Measurements from ENCODE around the gene ARHGAP4. TPM values are rescaled to one million over a fixed set of nuclear protein-coding genes. Genes with fewer than 3 reads are reported as not detected.

ARHGAP4 gene
- total and polyA plus RNA-seq, 4 donors, result 34.2 to 114 (median 80.4) TPM

DNA sequence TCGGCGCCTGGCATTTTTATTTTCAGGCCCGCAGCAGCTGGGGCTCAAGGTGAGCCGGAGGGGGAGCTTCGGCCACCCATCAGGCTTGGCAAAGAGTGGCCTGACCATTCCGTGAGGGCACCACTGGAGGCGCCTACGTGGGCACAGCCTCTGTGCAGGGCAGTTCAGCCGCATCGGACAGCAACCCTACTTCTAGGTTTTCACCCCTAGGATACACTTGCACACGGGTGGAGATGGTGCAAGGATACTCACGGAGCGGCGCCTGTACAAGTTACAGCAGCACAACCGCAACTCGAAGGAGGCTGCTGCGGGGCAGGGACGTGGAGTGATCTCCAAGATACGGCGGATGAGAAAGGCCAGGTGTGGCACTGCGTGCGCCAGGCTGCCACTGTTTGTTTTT, 34.7 kb upstream of the ARHGAP4 start:
- TF ChIP-seq, protein P1, sequence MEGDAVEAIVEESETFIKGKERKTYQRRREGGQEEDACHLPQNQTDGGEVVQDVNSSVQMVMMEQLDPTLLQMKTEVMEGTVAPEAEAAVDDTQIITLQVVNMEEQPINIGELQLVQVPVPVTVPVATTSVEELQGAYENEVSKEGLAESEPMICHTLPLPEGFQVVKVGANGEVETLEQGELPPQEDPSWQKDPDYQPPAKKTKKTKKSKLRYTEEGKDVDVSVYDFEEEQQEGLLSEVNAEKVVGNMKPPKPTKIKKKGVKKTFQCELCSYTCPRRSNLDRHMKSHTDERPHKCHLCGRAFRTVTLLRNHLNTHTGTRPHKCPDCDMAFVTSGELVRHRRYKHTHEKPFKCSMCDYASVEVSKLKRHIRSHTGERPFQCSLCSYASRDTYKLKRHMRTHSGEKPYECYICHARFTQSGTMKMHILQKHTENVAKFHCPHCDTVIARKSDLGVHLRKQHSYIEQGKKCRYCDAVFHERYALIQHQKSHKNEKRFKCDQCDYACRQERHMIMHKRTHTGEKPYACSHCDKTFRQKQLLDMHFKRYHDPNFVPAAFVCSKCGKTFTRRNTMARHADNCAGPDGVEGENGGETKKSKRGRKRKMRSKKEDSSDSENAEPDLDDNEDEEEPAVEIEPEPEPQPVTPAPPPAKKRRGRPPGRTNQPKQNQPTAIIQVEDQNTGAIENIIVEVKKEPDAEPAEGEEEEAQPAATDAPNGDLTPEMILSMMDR (IDR thresholded peaks at IDR 0.05; ENCODE audit: control extremely low read depth, extremely low read depth), result no peak
- Histone ChIP-seq H3K4me3 (no peak overlapping the region), H3K9ac (ENCODE audit: insufficient read depth in 1 of 2, low read length in 2 of 2) (no peak overlapping the region), H3K27ac (ENCODE audit: low read depth in 1 of 2, low read length in 1 of 2) (no peak overlapping the region), H3K4me1 (ENCODE audit: control insufficient read depth in 5 of 5, insufficient read depth in 5 of 5, low read length in 5 of 5) (no peaks in the 10 kb centered on the region), H3K36me3 (ENCODE audit: control insufficient read depth in 4 of 4, insufficient read depth in 4 of 4, low read length in 4 of 4) (peaks cover 19 to 67% (median 39%) of the 10 kb centered on the region in 4 donors), H3K27me3 (ENCODE audit: control insufficient read depth in 3 of 3, insufficient read depth in 3 of 3, low read length in 2 of 3) (no peaks in the 10 kb centered on the region), H3K9me3 (ENCODE audit: control insufficient read depth in 4 of 4, insufficient read depth in 3 of 4, low read length in 3 of 4) (peaks cover 0 to 5% (median 0%) of the 10 kb centered on the region in 4 donors)
- no peak for ATAC-seq (ENCODE audit: insufficient read depth, low FRiP score)
- WGBS, 2 donors, result 94 to 96% methylated on average over 22 of the region's 22 CpGs
- no peak for DNase-seq

DNA sequence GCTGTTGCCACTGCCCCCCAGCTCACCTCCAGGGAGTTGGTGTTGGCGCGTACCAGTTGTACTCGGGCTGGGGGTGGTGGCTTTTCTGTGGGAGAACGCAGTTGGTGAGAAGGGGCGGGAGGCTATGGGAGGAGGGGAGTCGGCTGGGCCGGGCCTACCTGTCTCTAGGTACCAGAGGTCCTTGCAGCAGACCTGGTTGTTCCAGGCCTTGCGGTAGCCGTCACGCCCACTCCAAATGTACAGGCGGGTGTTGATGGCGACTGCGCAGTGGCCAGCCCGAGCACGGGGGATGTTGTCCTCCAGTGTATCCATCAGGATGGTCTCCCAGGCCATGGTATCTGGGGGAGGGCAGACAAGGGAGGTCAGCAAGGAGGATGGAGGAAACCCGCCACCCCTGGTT, 34.0 kb upstream of the ARHGAP4 start:
- H3K36me3 ChIP-seq (ENCODE audit: control insufficient read depth in 4 of 4, insufficient read depth in 4 of 4, low read length in 4 of 4), result peaks cover 19 to 74% (median 46%) of the 10 kb centered on the region in 4 donors
- ATAC-seq (ENCODE audit: insufficient read depth, low FRiP score) (no peak), DNase-seq (no peak)
- no peaks in the 10 kb centered on the region for H3K27me3 ChIP-seq (ENCODE audit: control insufficient read depth in 3 of 3, insufficient read depth in 3 of 3, low read length in 2 of 3)
- H3K4me3 ChIP-seq, result no peak overlapping the region
- no peaks in the 10 kb centered on the region for H3K4me1 ChIP-seq (ENCODE audit: control insufficient read depth in 5 of 5, insufficient read depth in 5 of 5, low read length in 5 of 5)
- TF ChIP-seq, protein P1 (IDR thresholded peaks at IDR 0.05; ENCODE audit: control extremely low read depth, extremely low read depth), result no peak
- H3K9me3 ChIP-seq (ENCODE audit: control insufficient read depth in 4 of 4, insufficient read depth in 3 of 4, low read length in 3 of 4), result peaks cover 0 to 5% (median 0%) of the 10 kb centered on the region in 4 donors
- WGBS, 2 donors, result 96 to 97% methylated on average over 13 to 16 of the region's 16 CpGs
- no peak overlapping the region for H3K9ac ChIP-seq (ENCODE audit: insufficient read depth in 1 of 2, low read length in 2 of 2)
- H3K27ac ChIP-seq (ENCODE audit: low read depth in 1 of 2, low read length in 1 of 2), result no peak overlapping the region

DNA sequence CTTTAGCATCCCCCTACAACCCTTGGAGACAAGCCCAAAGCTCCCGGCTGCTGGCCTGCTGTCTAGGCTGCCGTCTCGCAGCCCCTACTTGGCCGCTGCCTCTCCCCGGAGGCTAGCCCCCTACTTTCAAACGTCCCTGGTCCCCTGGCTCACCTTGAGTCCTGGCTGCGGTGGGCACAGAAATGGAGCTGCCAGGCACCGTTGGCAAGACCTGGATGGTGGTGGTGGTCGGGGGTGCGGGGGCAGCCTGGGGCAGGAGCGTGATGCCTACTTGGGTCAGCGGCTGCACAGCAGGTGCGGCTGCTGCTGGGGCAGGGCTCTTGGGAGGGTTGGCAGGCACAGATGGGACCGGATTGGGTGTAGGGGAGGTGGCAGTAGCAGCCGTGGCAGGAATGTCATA, 33.6 kb upstream of the ARHGAP4 start:
- H3K4me1 ChIP-seq (ENCODE audit: control insufficient read depth in 5 of 5, insufficient read depth in 5 of 5, low read length in 5 of 5), result no peaks in the 10 kb centered on the region
- H3K4me3 ChIP-seq, result no peak overlapping the region
- ATAC-seq (ENCODE audit: insufficient read depth, low FRiP score) (no peak), DNase-seq (no peak)
- no peaks in the 10 kb centered on the region for H3K27me3 ChIP-seq (ENCODE audit: control insufficient read depth in 3 of 3, insufficient read depth in 3 of 3, low read length in 2 of 3)
- 95 to 97% methylated on average over 11 to 15 of the region's 15 CpGs for WGBS, 2 donors
- TF ChIP-seq, protein P1 (IDR thresholded peaks at IDR 0.05; ENCODE audit: control extremely low read depth, extremely low read depth), result no peak
- H3K9ac ChIP-seq (ENCODE audit: insufficient read depth in 1 of 2, low read length in 2 of 2), result no peak overlapping the region
- H3K36me3 ChIP-seq (ENCODE audit: control insufficient read depth in 4 of 4, insufficient read depth in 4 of 4, low read length in 4 of 4), result peaks cover 19 to 78% (median 48%) of the 10 kb centered on the region in 4 donors
- no peak overlapping the region for H3K27ac ChIP-seq (ENCODE audit: low read depth in 1 of 2, low read length in 1 of 2)
- H3K9me3 ChIP-seq (ENCODE audit: control insufficient read depth in 4 of 4, insufficient read depth in 3 of 4, low read length in 3 of 4), result peaks cover 0 to 5% (median 0%) of the 10 kb centered on the region in 4 donors

DNA sequence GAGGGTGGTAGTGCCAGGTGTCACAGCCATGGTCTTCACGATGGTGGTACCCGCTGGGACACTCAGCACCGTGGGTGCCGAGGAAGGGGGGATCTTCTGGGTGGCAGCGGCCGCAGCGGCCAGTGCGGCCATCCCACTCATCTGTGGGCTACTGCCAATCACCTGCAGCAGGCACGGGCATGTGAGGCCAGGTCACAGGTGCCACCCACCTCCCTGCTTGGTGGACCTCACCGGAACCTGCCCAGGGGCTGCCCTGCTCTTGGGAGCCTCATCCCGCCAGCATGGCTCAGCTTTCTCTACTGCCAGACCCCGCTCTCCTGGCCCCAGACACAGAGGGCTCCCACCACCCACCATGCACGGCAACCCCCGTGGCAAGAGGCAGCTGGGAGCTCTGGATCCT, 32.5 kb upstream of the ARHGAP4 start:
- WGBS, 2 donors, result 94 to 96% methylated on average over 4 to 14 of the region's 14 CpGs
- Histone ChIP-seq H3K4me1 (ENCODE audit: control insufficient read depth in 5 of 5, insufficient read depth in 5 of 5, low read length in 5 of 5) (no peaks in the 10 kb centered on the region), H3K27ac (ENCODE audit: low read depth in 1 of 2, low read length in 1 of 2) (no peak overlapping the region), H3K9me3 (ENCODE audit: control insufficient read depth in 4 of 4, insufficient read depth in 3 of 4, low read length in 3 of 4) (peaks cover 0 to 5% (median 0%) of the 10 kb centered on the region in 4 donors), H3K4me3 (no peak overlapping the region), H3K9ac (ENCODE audit: insufficient read depth in 1 of 2, low read length in 2 of 2) (no peak overlapping the region), H3K27me3 (ENCODE audit: control insufficient read depth in 3 of 3, insufficient read depth in 3 of 3, low read length in 2 of 3) (no peaks in the 10 kb centered on the region), H3K36me3 (ENCODE audit: control insufficient read depth in 4 of 4, insufficient read depth in 4 of 4, low read length in 4 of 4) (peaks cover 19 to 87% (median 48%) of the 10 kb centered on the region in 4 donors)
- TF ChIP-seq, protein P1 (IDR thresholded peaks at IDR 0.05; ENCODE audit: control extremely low read depth, extremely low read depth), result no peak
- DNase-seq (no peak), ATAC-seq (ENCODE audit: insufficient read depth, low FRiP score) (no peak)

Data from lung (tissue), 12 donors.